ENCODE measurements around the gene MAP2.
A peak's percentile ranks its signal among the peaks of the same experiment; 100 is the strongest.

Gene MAP2

GRCh38 chr2:209460151-209460761 is 36.4 kb downstream of the MAP2 start:
- no peak overlapping the region for H3K4me3 ChIP-seq (ENCODE audit: low read depth, low read length)

GRCh38 chr2:209463226-209463625 is 39.4 kb downstream of the MAP2 start:
- no peak for TF ChIP-seq CTCF (IDR thresholded peaks at IDR 0.05; ENCODE audit: insufficient read depth, low read depth, low read length, missing control alignments)
- peak; percentile 2 for DNase-seq (ENCODE audit: low read depth)
- no peak overlapping the region for H3K4me3 ChIP-seq (ENCODE audit: low read depth, low read length)

More at GRCh38 chr2:209460151-209460761, 36.4 kb downstream of the MAP2 start:
- DNase-seq (ENCODE audit: low read depth) = no peak
- no peak for TF ChIP-seq CTCF (IDR thresholded peaks at IDR 0.05; ENCODE audit: insufficient read depth, low read depth, low read length, missing control alignments)

GRCh38 chr2:209463835-209464234 is 40.0 kb downstream of the MAP2 start:
- no peak for TF ChIP-seq CTCF (IDR thresholded peaks at IDR 0.05; ENCODE audit: insufficient read depth, low read depth, low read length, missing control alignments)
- no peak for DNase-seq (ENCODE audit: low read depth)
- H3K4me3 ChIP-seq (ENCODE audit: low read depth, low read length) = no peak overlapping the region

GRCh38 chr2:209468846-209469245 is 45.0 kb downstream of the MAP2 start:
- DNase-seq (ENCODE audit: low read depth) = no peak
- no peak for TF ChIP-seq CTCF (IDR thresholded peaks at IDR 0.05; ENCODE audit: insufficient read depth, low read depth, low read length, missing control alignments)
- H3K4me3 ChIP-seq (ENCODE audit: low read depth, low read length) = no peak overlapping the region

GRCh38 chr2:209469481-209469880 is 45.6 kb downstream of the MAP2 start:
- no peak for DNase-seq (ENCODE audit: low read depth)
- TF ChIP-seq CTCF (IDR thresholded peaks at IDR 0.05; ENCODE audit: insufficient read depth, low read depth, low read length, missing control alignments) = no peak

GRCh38 chr2:209470466-209470865 is 46.6 kb downstream of the MAP2 start:
- H3K4me3 ChIP-seq (ENCODE audit: low read depth, low read length) = no peak overlapping the region
- DNase-seq (ENCODE audit: low read depth) = no peak
- no peak for TF ChIP-seq CTCF (IDR thresholded peaks at IDR 0.05; ENCODE audit: insufficient read depth, low read depth, low read length, missing control alignments)

More at GRCh38 chr2:209469481-209469880, 45.6 kb downstream of the MAP2 start:
- no peak overlapping the region for H3K4me3 ChIP-seq (ENCODE audit: low read depth, low read length)

GRCh38 chr2:209471037-209471436 is 47.2 kb downstream of the MAP2 start:
- no peak overlapping the region for H3K4me3 ChIP-seq (ENCODE audit: low read depth, low read length)
- no peak for DNase-seq (ENCODE audit: low read depth)
- TF ChIP-seq CTCF (IDR thresholded peaks at IDR 0.05; ENCODE audit: insufficient read depth, low read depth, low read length, missing control alignments) = no peak
